ENCODE measurements around the gene SCYGR3. TPM values are rescaled to one million over a fixed set of nuclear protein-coding genes. Genes with fewer than 3 reads are reported as not detected.

SCYGR3 gene
- total and polyA plus RNA-seq, 2 experiments from 2014 or later: not detected

DNA sequence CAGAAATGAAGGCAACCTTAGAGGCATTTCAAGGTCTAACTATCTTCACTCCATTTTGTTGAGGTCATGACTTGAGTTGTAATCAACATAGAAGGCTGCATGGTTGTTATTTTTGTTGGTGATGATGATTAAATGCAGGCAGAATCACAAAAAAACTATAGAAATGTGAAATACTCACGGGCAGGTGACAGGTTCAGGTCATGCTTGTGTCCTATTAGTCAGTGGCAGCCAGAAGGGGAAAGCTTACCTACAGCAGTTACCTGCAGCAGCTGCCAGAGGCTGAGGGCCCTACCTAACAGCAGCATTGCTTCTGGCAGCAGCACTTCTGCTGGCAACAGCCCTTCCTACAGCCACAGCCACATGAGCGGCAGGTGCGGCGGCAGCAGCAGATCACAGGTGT lies 394 bp downstream of the SCYGR3 start (continued):
- TF ChIP-seq, protein P1, sequence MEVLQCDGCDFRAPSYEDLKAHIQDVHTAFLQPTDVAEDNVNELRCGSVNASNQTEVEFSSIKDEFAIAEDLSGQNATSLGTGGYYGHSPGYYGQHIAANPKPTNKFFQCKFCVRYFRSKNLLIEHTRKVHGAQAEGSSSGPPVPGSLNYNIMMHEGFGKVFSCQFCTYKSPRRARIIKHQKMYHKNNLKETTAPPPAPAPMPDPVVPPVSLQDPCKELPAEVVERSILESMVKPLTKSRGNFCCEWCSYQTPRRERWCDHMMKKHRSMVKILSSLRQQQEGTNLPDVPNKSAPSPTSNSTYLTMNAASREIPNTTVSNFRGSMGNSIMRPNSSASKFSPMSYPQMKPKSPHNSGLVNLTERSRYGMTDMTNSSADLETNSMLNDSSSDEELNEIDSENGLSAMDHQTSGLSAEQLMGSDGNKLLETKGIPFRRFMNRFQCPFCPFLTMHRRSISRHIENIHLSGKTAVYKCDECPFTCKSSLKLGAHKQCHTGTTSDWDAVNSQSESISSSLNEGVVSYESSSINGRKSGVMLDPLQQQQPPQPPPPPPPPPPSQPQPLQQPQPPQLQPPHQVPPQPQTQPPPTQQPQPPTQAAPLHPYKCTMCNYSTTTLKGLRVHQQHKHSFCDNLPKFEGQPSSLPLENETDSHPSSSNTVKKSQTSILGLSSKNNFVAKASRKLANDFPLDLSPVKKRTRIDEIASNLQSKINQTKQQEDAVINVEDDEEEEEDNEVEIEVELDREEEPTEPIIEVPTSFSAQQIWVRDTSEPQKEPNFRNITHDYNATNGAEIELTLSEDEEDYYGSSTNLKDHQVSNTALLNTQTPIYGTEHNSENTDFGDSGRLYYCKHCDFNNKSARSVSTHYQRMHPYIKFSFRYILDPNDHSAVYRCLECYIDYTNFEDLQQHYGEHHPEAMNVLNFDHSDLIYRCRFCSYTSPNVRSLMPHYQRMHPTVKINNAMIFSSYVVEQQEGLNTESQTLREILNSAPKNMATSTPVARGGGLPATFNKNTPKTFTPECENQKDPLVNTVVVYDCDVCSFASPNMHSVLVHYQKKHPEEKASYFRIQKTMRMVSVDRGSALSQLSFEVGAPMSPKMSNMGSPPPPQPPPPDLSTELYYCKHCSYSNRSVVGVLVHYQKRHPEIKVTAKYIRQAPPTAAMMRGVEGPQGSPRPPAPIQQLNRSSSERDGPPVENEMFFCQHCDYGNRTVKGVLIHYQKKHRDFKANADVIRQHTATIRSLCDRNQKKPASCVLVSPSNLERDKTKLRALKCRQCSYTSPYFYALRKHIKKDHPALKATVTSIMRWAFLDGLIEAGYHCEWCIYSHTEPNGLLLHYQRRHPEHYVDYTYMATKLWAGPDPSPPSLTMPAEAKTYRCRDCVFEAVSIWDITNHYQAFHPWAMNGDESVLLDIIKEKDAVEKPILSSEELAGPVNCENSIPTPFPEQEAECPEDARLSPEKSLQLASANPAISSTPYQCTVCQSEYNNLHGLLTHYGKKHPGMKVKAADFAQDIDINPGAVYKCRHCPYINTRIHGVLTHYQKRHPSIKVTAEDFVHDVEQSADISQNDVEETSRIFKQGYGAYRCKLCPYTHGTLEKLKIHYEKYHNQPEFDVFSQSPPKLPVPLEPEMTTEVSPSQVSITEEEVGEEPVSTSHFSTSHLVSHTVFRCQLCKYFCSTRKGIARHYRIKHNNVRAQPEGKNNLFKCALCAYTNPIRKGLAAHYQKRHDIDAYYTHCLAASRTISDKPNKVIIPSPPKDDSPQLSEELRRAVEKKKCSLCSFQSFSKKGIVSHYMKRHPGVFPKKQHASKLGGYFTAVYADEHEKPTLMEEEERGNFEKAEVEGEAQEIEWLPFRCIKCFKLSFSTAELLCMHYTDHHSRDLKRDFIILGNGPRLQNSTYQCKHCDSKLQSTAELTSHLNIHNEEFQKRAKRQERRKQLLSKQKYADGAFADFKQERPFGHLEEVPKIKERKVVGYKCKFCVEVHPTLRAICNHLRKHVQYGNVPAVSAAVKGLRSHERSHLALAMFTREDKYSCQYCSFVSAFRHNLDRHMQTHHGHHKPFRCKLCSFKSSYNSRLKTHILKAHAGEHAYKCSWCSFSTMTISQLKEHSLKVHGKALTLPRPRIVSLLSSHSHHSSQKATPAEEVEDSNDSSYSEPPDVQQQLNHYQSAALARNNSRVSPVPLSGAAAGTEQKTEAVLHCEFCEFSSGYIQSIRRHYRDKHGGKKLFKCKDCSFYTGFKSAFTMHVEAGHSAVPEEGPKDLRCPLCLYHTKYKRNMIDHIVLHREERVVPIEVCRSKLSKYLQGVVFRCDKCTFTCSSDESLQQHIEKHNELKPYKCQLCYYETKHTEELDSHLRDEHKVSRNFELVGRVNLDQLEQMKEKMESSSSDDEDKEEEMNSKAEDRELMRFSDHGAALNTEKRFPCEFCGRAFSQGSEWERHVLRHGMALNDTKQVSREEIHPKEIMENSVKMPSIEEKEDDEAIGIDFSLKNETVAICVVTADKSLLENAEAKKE (CRISPR knock-in tag; IDR thresholded peaks at IDR 0.05): no peak
- TF ChIP-seq JUNB (IDR thresholded peaks at IDR 0.05; ENCODE audit: unreplicated experiment): no peak

DNA sequence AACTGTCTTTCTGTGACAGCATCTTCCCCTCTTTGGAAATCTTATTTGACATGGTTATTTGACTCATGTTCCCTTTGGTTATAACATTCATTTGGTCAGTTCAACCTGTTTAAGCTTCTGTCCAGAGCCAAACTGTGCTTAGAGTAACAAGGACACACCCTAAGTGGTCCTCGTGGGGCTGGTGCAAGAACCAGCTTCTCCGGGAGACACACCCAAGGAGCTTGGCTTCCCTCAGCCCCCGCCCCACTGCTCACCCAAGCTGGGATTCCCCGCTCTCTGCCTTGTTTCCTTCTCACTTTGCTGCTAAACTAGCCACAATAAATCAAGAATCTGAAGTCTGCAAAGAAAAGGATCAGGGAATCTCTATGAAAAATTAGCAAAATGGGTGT lies 1.4 kb downstream of the SCYGR3 start:
- Histone ChIP-seq H3K4me2 (no peak overlapping the region), H2AFZ (0 out of 2 replicates have a peak overlapping the region, but pooled peaks have one; percentile 43), H3K4me1 (ENCODE audit: insufficient read depth) (peaks cover 7% of the 10 kb centered on the region; the same call in 1 of the 2 replicates), H3K4me3 (no peak overlapping the region), H4K20me1 (replicated peaks; ENCODE audit: insufficient read depth) (no peaks in the 10 kb centered on the region), H3K79me2 (replicated peaks; ENCODE audit: insufficient read depth) (no peaks in the 10 kb centered on the region), H3F3A (replicated peaks; ENCODE audit: low read depth) (no peaks in the 10 kb centered on the region), H3K36me3 (ENCODE audit: insufficient read depth) (no peaks in the 10 kb centered on the region), H3K9me2 (ENCODE audit: insufficient read depth) (no peaks in the 10 kb centered on the region), H3K27me3 (ENCODE audit: insufficient read depth) (no peaks in the 10 kb centered on the region), H3K27ac (ENCODE audit: low read depth) (no peak overlapping the region)
- Mint-ChIP-seq H3K27ac (no peak overlapping the region), H3K9me3 (no peaks in the 10 kb centered on the region), H3K4me3 (no peak overlapping the region), H3K4me1 (peaks cover 15% of the 10 kb centered on the region), H3K27me3 (ENCODE audit: insufficient read depth, low read depth, poor library complexity) (peaks cover 2% of the 10 kb centered on the region), H3K36me3 (ENCODE audit: low read depth) (no peaks in the 10 kb centered on the region)
- ATAC-seq (no peak), DNase-seq (ENCODE audit: low spot score) (no peak)
- TF ChIP-seq, protein P2, sequence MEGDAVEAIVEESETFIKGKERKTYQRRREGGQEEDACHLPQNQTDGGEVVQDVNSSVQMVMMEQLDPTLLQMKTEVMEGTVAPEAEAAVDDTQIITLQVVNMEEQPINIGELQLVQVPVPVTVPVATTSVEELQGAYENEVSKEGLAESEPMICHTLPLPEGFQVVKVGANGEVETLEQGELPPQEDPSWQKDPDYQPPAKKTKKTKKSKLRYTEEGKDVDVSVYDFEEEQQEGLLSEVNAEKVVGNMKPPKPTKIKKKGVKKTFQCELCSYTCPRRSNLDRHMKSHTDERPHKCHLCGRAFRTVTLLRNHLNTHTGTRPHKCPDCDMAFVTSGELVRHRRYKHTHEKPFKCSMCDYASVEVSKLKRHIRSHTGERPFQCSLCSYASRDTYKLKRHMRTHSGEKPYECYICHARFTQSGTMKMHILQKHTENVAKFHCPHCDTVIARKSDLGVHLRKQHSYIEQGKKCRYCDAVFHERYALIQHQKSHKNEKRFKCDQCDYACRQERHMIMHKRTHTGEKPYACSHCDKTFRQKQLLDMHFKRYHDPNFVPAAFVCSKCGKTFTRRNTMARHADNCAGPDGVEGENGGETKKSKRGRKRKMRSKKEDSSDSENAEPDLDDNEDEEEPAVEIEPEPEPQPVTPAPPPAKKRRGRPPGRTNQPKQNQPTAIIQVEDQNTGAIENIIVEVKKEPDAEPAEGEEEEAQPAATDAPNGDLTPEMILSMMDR (conservative IDR thresholded peaks at IDR 0.05; ENCODE audit: low read depth in 2 of 2): no peak
- no peak for TF ChIP-seq JUNB (IDR thresholded peaks at IDR 0.05; ENCODE audit: unreplicated experiment)
- TF ChIP-seq ZNF114 (CRISPR knock-in tag; IDR thresholded peaks at IDR 0.05): no peak
- TF ChIP-seq, protein P1 (CRISPR knock-in tag; IDR thresholded peaks at IDR 0.05): no peak
- TF ChIP-seq POLR2AphosphoS5 (IDR thresholded peaks at IDR 0.05; ENCODE audit: low read depth): no peak
- TF ChIP-seq EZH2phosphoT487 (IDR thresholded peaks at IDR 0.05; ENCODE audit: unreplicated experiment): no peak
- TF ChIP-seq, protein P3, sequence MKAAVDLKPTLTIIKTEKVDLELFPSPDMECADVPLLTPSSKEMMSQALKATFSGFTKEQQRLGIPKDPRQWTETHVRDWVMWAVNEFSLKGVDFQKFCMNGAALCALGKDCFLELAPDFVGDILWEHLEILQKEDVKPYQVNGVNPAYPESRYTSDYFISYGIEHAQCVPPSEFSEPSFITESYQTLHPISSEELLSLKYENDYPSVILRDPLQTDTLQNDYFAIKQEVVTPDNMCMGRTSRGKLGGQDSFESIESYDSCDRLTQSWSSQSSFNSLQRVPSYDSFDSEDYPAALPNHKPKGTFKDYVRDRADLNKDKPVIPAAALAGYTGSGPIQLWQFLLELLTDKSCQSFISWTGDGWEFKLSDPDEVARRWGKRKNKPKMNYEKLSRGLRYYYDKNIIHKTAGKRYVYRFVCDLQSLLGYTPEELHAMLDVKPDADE (IDR thresholded peaks at IDR 0.05): no peak

Data from GM23338 (cell line).